Measurements from ENCODE around the gene MIR17HG. TPM values are rescaled to one million over a fixed set of nuclear protein-coding genes. Genes with fewer than 3 reads are reported as not detected.

The MIR17HG gene
- polyA plus RNA-seq, 1 of the 3 experiments (the other 2 are of a cell fraction): 0.51 TPM

- TF ChIP-seq, protein P1, sequence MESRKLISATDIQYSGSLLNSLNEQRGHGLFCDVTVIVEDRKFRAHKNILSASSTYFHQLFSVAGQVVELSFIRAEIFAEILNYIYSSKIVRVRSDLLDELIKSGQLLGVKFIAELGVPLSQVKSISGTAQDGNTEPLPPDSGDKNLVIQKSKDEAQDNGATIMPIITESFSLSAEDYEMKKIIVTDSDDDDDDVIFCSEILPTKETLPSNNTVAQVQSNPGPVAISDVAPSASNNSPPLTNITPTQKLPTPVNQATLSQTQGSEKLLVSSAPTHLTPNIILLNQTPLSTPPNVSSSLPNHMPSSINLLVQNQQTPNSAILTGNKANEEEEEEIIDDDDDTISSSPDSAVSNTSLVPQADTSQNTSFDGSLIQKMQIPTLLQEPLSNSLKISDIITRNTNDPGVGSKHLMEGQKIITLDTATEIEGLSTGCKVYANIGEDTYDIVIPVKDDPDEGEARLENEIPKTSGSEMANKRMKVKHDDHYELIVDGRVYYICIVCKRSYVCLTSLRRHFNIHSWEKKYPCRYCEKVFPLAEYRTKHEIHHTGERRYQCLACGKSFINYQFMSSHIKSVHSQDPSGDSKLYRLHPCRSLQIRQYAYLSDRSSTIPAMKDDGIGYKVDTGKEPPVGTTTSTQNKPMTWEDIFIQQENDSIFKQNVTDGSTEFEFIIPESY (IDR thresholded peaks at IDR 0.05; ENCODE audit: borderline replicate concordance, low read depth): no peak
- TF ChIP-seq MEF2A (IDR thresholded peaks at IDR 0.05; ENCODE audit: borderline replicate concordance, low read depth): no peak
Observed at GRCh38 chr13:91397595-91397994, 50.1 kb downstream of the MIR17HG start (continued).

DNA sequence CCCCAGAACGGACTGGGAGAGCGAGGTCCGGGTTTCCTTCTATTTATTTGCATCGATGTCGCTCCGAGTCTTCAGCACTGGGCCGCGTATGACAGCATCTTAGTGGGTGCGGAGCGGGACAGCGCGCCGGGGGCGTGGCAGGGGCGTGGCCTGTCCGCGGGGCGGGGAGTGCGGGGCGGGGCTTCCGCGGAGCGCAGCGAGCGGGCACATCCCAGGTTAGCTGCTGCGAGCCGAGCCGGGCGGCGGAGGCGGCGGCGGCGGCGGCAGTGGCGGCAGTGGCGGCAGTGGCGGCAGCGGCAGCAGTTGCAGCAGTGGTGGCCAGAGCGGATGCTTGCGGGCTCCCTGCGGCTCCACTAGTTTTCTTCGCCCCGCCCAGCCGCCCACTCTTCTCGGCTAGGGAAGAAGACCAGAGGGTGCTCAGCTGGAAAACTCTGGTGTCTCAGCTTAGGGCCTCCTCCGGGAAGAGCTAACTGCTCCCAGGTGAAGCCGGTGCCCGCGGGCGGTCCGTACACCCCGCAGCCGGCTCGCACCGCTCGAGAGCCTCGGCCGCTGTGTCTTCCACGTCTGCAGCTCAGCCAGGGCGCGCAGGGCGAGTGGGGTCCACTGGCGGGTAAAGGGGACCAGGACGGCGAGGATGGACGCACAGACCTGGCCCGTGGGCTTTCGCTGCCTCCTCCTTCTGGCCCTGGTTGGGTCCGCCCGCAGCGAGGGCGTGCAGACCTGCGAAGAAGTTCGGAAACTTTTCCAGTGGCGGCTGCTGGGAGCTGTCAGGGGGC lies 51.1 kb downstream of the MIR17HG start, which contains the start of gene GPC5:
GPC5 (plus strand) TSS at position 209 of the 776 bp plus-strand sequence.
- WGBS (ENCODE audit: low lambda C conversion rate): 4% methylated on average over 28 of the region's 76 CpGs
- peak; percentile 95 for DNase-seq
- H3K27me3 ChIP-seq (ENCODE audit: insufficient read depth): peaks cover 20% of the 10 kb centered on the region

More for the DNA sequence above, 51.1 kb downstream of the MIR17HG start, which contains the start of gene GPC5:
- Histone ChIP-seq H3K4me3 (ENCODE audit: low read depth in 2 of 2, low read length in 1 of 2) (peak within 1 kb of the TSS; percentile 51 to 54), H3K9me2 (no peaks in the 10 kb centered on the region), H3F3A (replicated peaks; ENCODE audit: insufficient read depth) (no peaks in the 10 kb centered on the region), H3K36me3 (replicated peaks in 1 of 2; ENCODE audit: control insufficient read depth in 1 of 2, insufficient read depth in 2 of 2, low read length in 1 of 2) (no peaks in the 10 kb centered on the region), H3K9ac (no peak within 1 kb of the TSS), H3K9me3 (no peaks in the 10 kb centered on the region), H3K27ac (ENCODE audit: low read depth in 2 of 2, low read length in 1 of 2) (no peak within 1 kb of the TSS), H2AFZ (ENCODE audit: low read depth) (peak within 1 kb of the TSS; percentile 72; the same call in 1 of the 2 replicates), H3K4me1 (ENCODE audit: control insufficient read depth in 1 of 2, insufficient read depth in 2 of 2, low read depth in 1 of 2, low read length in 1 of 2) (peaks cover 0 to 3% of the 10 kb centered on the region in 2 experiments; a peak in 2 of 4 replicates), H3K79me2 (ENCODE audit: insufficient read depth) (no peaks in the 10 kb centered on the region), H4K20me1 (ENCODE audit: insufficient read depth) (no peaks in the 10 kb centered on the region), H3K4me2 (peak within 1 kb of the TSS; percentile 71)
- CTCF ChIA-PET: interaction anchor here (1.2 to 1.5 kb wide), 3 partner anchors 12 to 383 kb away, joined by 3 to 8 read pairs (median 5); no protein-coding TSS in a partner anchor
- POLR2A ChIA-PET: interaction anchor here (0.9 kb wide), 1 partner anchor 216 kb away, joined by 3 read pairs; no protein-coding TSS in a partner anchor
- TF ChIP-seq MXI1 (IDR thresholded peaks at IDR 0.05; ENCODE audit: low read depth, low read length) (0 out of 2 replicates have a peak, but pooled peaks have one; percentile 4), REST (IDR thresholded peaks at IDR 0.05; ENCODE audit: low read depth, low read length) (peak; percentile 60; the same call in 1 of the 2 replicates), TAF1 (IDR thresholded peaks at IDR 0.05; ENCODE audit: borderline replicate concordance, low read depth, low read length) (no peak)

Data from SK-N-SH (cell line).